GM21786 (cell line): ENCODE data around the gene NACC2.

Experiments
- ATAC-seq: cut with Tn5 transposase; IDR thresholded peaks from one replicate; pipeline ENCODE4 v1.9.1; 2021; ENCODE audit not compliant: unreplicated experiment

NACC2 gene, protein sequence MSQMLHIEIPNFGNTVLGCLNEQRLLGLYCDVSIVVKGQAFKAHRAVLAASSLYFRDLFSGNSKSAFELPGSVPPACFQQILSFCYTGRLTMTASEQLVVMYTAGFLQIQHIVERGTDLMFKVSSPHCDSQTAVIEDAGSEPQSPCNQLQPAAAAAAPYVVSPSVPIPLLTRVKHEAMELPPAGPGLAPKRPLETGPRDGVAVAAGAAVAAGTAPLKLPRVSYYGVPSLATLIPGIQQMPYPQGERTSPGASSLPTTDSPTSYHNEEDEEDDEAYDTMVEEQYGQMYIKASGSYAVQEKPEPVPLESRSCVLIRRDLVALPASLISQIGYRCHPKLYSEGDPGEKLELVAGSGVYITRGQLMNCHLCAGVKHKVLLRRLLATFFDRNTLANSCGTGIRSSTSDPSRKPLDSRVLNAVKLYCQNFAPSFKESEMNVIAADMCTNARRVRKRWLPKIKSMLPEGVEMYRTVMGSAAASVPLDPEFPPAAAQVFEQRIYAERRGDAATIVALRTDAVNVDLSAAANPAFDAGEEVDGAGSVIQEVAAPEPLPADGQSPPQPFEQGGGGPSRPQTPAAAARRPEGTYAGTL

DNA sequence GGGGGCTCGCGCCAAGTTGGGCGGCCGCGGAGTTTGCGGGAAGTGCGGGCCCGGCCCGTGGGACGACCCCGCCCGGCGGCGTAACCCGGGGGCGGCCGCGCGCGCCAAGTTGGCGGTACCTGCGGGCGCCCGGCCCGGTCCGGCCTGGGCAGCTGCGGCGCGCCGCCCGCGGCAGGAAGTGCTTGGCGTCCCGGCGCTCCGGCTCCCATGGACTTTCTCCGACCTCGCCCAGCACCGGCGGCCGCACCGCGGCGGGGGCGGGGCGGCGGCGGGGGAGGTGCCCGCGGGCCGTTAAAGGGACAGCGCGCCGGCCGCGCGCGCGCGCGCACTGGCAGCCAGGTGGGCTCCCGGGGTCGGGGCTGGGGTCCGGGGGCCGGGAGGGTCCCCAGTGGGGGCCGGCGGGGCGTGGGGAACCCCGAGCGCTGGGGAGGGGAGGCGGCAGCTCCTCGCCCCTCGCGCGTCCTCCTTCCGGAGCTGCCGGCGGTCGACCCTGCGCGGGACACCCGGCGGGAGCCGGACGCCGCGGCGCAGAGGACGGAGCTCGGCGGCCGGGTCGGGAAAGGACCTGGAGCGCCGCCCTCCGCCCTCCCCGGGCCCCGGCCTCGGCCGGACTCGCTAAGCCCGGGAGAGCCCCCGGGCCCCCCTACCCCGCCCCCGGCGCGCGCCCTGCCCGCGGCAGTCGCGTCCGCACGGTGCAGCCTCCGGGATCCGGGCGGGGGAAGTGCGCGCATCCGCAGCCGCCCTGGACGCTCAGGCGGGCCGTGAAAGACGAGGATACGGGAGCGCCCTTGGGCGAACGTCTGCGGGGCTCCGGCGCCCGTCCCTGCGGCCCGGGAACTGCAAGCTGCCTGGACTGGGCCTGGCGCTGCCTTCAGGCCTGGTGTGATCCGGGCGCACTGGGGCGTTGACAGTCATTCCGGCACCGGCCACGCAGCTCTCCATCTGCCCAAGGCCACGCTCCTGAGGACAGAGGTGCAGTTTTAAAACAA is at the start of gene NACC2:
NACC2 (minus strand) TSS at position 220 of the 989 bp plus-strand sequence. CDS start 44,768 bp downstream, outside the sequence.
- ATAC-seq = no peak

DNA sequence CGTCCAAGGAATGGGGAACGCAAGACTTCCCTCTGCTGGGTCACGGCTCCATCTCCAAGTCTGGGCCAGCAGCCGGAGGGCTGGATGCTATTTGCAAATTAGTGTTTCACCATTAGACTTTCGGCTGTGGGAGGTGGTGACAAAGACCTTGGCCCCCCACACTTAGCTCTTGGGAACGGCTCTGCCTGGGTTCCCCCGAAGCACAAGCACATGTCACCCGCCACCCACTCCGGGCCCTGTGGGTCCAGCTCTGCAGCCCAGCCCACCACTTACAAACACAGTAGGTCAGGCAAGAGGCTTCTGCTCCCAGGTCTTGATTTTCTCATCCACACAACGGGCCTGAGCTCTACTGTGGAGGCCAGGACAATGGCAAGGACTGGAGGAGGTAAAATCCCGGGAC is 49.4 kb upstream of the NACC2 start:
- no peak for ATAC-seq

DNA sequence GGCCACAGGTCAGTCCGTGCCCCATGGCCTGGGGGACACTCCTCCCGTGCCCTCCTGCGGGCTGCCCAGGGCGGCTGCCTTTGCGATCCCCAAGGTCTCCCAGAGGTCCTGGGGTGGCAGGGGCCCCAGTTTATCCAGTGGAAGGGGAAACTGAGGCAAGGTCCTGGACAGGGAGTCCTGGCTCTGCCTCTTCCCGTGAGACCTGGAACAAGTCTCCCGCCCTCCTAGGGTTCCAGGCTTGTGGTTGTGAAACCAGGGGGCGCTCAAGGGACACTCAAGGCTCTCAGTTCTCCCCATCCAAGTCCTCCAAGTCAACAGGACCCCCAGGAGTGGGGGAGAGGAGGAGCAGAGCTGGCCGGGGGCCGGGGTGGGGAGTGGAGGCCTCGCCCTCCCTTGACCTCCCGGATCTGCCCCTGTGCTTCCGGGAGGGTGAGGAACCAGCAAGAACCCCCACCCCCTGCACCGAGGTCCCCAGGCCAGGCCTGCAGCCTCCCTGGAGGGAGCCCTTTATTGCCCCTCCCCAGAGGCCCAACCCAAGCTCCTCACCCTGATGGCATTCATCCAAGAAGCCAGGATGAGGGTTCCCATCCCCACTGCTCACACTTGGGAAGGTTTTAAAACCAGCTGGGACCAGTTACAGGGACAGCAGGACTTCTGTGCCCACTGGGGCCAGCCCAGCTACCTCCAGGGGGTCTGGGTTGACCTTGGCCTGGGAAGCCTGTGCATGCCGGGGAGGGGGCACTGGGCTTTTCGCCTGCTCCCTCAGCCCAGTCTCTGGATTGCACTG is 48.3 kb upstream of the NACC2 start:
- no peak for ATAC-seq

DNA sequence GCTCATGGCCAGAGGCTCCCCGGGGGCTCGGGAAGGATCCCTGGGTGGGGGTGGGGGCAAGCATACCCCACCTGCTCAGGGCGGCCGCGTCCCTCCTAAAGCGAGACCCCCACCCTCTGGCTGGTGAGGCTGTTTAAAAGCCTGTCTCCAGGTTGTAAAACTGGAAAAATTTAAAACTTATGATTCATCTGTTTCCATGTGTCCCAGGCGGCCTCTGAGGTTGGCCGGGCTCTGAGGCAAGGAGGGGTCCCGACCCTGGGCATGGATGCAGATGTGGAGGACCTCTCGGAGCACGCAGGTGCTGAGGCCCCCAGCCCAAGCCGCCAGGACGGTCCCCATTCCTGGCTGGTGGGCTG is 47.7 kb upstream of the NACC2 start:
- no peak for ATAC-seq

DNA sequence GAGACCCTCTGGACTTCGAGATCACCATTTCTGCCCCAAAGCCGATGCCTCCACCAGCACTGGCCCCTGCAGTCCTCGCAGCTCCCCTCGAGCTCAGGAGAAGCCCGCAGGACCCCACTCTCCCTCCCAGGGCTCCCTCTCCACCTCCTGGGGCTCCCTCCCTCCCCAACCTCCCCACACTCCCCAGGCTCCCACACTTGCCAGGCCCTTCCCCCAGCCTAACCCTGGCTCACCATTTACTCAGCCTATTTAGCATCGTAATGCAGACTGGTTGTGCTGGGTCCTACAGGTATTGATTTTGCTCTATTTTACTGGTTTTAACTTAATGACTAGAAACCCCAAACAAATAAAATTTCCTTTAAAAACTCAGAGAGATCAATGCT is 47.3 kb upstream of the NACC2 start:
- ATAC-seq = no peak

DNA sequence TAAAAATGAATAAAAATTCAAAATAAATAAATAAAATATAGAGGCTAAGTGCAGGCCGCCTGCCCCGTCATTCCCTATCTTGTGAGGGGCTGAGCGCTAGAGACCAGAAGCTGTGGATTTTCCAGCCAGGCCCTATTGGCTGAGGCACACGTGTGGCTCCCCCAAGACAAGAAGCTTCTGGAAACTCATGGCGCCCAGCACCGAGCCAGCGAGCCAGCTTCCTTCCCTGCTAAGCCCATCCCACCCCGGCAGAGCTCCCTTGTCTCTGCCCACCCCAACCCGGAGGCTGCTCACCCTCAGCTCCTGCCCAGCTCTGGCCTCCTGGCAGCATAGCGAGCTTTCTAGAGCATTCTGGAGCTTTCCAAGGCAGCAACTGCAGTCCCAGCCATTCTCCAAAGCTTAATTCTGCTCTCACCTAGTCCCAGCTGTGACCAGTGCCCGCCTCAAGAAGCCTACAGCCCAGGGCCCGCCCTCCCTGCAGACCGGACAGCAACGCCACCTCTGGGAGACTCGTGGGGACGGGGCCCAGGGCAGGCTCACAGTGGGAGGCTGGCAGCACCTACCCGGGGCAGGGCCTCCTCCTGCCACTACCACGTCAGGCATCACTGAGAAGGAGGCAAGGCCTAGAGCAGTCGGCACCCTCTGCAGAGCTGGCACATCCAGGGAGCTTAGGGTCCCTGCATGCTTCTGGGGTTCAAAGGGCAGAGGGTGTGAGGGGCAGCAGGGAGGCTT is 46.8 kb upstream of the NACC2 start:
- ATAC-seq = no peak

DNA sequence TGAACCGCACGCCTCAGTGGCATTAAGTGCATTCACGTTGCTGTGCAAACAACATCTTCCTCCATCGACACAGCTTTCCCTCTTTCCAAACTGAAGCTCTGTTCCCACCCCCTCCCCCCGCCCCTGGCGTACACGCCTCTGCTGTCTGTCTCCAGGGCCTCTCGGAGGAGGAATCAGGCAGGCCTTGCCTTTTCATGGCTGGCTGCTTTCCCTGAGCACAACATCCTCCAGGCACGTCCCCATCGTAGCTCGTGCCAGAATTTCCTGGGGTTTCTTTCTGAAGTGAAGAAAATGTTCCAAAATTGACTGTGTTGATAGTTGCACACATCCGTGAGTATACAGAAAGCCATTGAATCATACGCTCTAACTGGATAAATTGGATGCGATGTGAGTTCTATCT is 45.9 kb upstream of the NACC2 start:
- ATAC-seq = no peak

DNA sequence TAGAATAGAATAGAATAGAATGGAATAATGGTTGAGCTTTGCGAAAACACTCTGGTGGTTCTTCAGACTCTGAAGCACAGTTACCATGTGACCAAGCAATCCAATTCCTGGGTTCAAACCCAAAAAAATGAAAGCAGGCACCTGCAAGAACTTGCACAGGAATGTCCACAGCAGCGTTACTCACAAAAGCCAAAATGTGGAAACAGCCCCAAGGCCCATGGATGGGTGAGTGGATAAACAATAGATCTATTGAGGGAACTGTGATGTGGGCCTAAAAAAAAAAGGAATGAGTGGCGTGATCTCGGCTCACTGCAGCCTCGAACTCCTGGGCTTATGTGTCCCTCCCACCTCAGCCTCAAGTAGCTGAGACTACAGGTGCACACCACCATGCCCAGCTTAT is 45.0 kb upstream of the NACC2 start:
- ATAC-seq = no peak

DNA sequence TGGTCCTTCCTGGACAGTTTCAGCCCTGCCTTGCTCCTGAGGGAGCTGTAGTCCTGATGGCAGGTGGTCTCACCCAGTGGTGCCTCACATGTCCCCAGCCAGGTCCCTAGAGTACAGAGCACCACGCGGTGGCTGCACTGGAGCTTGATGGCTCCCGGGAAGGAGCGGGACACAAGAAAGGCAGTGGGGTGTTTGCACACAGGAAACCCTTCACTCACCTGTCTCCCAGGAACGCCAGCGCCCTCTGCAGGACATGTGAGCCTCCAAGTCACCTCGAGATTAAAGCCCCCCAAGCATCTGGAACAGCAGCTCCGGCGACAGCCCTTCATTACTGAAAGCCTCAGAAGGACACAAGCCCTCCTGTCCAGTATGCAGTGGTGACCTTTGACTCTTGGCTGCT is 43.5 kb upstream of the NACC2 start:
- ATAC-seq = no peak

DNA sequence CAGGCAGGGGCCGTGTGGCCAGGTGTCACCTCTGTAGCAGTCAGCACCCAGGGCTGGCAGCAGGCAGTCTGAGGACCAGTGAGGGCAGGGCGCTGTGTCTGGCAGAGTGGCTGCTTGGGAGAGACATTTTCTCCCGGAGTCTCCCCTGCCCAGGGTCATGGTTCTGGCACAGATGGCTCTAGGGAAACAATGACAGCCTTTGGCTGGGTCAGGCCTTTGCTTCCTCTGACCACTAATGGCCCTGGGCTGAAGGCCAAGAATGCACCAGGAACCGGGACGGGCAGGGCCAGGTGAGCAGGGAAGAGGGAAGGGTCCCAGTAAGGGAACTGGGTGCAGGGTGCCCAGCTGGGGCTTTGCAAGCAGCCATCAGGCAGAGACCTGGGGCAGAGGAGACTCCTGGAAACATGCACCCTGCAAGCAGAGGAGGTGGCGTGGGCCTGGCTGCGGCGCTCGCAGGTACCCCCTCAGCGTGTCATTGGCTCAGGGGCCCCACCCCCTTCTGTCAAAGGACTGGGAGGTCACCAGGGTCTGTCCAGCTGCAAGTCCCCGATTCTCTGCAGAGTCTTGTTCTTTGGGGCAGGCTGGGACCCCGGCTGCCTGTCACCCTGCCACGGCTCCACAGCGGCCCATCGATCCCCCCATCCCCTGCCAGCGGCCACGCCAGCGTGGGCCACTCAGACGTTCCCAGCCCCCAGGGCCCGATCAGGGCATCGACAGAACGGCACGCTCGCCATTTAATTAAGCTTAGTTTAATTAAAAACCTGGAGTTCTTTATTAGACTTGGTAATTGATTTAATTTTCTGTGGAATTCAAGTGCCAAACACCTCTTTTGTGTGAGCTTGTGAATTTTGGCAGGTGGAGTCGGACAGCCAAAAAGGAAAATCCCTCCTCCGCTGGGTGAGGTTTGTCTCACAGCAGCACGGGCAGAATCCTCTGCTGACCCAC is 42.5 kb upstream of the NACC2 start:
- no peak for ATAC-seq

DNA sequence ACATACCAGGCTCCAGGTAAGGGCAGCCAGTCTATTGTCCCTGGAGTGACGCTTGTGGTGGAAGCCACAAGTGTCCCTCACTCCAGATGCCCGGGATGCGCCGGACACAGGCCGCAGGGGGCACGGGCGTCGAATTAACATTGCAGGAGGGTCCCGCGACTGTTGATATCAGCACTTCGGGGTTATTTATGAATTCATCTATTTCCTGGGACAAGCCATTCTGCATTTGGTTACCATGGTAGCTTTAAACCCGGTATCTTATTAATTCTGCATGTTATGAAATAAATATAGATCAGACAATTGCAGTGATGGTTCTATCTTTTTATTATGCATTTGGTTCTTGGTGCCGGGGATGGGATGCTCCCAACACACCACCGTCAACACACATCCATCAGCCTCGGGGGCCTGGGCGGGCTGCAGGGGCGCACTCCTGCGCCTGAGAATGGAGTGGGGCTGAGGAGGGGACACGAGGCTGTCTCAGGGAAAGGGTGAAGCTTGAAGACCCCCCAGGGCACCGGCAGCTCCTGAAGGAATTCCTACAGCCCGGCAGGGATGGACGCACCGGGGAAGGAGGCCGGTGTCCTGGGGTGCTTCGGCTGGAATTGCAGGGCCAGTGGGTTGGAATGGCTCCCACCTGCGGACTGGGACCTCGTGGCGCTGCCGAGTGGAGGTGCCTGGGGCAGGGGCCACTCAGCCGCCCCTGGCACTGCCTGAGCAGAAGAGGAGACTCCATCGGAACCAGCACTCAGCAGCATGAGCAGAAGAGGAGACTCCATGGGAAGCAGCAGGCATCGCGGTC is 41.2 kb upstream of the NACC2 start:
- no peak for ATAC-seq

DNA sequence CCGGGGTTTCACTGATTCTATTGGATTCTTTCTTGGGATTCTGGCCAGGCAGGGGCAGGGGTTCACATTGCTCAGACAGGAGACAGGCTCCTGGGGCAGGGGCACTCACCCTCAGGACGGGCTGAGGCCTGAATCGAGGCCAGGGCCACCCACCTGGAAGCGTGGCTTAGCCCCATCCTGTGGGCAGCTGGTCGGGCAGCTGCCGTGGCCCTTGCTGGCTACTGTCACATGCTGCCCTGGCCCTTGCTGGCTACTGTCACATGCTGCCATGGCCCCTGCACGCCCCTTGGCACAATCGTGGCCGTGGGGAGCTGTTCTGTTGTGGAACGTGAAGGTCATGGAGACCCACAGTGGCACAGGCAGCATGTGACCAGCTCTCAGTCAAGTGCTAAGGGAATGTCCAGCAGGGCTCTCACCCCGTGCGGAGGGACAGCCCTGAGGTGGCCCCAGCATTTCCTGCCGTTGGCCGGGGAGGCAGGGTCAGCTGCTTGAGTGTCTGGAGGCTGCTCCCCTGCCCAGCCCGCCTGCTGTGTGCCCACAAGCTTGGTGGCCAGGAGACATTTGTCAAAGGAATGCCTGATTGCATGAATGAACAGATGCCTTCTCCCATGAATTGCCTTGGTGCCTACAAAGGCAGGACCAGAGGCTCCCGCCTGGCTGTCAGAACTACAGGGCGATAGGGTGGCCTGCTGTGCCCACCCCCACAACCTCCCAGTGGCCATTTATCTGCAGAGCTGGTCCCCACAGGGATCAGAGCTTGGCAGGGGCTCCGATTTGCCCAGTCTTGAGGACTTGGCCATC is 40.4 kb upstream of the NACC2 start:
- no peak for ATAC-seq

DNA sequence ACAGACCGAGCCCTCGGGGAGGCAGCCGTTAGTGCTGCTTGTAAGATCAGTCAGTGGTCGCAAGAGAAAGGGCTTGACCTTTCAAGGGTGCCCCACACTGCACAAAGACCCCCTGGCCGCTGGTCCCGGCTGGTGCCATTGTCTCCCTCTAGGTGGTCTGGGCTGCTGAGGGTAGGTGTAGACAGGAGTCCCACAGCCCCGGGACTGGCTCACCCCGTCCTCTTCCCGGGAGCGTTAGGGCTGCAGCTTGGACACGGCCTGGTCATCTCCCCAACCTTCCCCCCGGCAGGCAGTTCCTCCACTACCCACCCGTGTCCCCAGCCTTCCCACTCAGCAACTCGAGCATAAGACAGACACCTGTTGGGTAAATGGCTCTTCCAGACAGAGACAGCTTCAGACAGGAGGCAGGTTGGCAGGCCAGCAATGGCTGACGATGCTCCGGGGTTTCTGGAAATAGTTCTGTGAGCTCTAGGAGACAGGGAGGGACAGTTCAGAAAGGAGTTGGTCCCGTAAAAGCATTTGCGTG is 38.9 kb upstream of the NACC2 start:
- ATAC-seq = no peak

DNA sequence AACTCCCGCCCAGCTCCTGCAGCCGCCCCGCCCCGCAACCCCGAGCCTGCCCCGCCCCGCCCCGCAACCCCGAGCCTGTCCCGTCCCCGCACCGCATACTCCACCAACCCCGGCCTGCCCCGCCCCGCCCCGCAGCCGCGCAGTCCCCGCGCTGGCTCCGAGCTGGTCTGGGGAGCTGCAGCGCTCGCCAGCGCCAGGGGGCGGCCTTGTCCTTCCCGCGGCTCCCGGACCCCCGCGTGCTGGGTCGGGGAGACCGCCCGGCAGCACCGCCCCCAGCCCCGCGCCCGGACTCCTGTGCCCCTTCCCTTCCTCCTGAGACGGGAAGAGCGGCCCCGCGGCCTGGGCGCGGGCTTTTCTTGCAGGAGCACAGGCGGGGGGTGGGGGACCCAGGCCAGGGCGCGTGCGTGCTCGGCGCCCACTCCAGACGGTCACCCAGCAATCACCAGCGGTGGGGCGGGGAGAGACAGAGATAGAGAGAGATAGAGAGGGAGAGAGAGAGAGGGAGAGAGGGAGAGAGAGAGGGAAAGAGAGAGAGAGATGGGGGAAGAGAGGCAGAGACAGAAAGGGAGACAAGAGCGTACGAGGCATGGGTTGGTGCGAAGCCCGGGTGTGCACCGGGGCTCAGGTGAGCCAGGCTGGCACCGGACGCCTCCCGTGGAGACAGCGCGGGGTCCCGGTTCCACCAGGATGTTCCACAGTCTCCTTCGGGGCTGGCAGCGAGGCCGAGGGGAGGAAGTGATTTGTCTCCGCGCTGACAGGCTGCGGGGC is 38.3 kb upstream of the NACC2 start:
- no peak for ATAC-seq

DNA sequence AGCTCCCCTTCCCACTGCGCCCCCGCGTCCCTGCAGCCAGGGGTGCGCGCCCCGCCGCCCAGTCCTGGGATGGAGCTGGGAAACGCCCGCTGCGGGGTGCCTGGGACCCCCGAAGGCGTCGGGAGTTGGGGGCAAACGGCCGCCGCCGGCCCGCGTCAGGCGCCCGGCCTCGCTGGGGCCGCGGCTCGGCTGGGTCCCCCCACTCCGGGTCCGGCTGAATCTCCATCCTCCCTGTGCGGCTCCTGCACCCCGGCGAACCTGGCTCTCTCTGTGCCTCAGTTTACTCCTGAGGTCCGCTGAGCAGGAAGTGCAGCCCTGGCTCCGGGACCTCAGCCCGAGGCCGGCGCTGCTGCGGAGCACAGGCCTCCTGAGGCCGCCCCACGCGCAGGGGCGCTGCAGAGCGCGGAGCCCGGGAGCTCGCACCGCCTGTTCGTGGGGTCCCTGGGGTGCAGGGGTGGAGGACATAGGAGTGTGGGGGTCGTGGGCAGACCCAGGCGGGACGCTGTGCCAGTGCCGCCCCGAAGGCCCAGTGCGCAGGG is 37.5 kb upstream of the NACC2 start:
- no peak for ATAC-seq
